ENCODE results near the gene LAMA3. TPM values are rescaled to one million over a fixed set of nuclear protein-coding genes. Genes with fewer than 3 reads are reported as not detected.

Gene LAMA3
- polyA plus RNA-seq, 1 donor: 48.8 TPM

DNA sequence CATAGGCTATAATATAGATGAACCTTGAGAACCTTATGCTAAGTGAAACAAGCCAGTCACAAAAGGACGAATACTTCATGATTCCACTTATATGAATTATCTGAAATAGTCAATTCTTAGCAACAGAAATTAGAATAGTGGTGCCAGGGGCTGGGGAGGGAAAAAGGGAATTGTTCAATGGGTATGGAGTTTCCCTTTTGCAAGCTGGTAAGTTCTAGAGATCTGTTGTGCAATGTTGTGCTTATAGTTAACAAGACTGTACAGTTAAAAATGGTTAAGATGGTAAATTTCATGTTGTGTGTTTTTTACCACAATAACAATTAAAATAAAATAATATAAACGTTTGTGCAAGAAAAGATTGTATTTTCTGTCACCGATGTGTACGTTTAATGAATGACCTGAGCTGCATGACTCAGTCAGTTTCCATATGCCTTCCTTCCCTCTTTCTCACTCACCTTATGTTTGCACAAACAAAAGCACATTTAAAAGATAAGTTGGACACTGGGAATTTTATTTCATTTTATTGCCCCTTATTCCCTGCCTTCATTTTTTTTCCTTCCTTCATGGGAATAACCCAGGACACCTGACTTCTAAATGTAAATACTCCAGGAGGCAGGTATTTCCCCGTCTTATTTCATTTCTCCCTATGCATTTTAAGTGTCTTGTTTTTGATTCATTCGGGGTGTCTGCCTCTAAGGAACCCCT, 181.6 kb downstream of the LAMA3 start:
- Histone ChIP-seq H3K27ac (ENCODE audit: low read length) (peak overlapping the region; percentile 80), H3K9me3 (ENCODE audit: control insufficient read depth, low read depth, low read length) (no peaks in the 10 kb centered on the region), H3K4me1 (ENCODE audit: control insufficient read depth, insufficient read depth, low read length) (peaks cover 27% of the 10 kb centered on the region), H3K27me3 (ENCODE audit: control insufficient read depth, insufficient read depth, low read length) (no peaks in the 10 kb centered on the region), H3K36me3 (ENCODE audit: control insufficient read depth, insufficient read depth, low read length) (no peaks in the 10 kb centered on the region), H3K4me3 (ENCODE audit: low read length) (no peak overlapping the region)
- 10% methylated on average over 4 of the region's 6 CpGs for WGBS (ENCODE audit: insufficient coverage, low lambda C conversion rate)
- DNase-seq: peak in 1 of 2 donors; percentile 78

DNA sequence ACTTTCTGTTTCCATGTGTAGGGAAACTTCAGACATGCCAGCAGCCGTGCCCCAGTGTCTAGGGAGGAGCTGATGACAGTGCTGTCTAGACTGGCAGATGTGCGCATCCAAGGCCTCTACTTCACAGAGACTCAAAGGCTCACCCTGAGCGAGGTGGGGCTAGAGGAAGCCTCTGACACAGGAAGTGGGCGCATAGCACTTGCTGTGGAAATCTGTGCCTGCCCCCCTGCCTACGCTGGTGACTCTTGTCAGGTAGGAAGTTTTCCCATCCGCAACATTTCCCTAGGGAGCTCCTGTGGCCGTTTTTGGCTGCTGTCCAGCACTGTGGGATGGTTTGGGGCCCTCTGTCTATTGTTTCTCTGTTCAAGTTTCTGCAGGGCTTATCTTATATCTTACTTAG, 182.2 kb downstream of the LAMA3 start:
- H3K9me3 ChIP-seq (ENCODE audit: control insufficient read depth, low read depth, low read length): no peaks in the 10 kb centered on the region
- H3K4me3 ChIP-seq (ENCODE audit: low read length): no peak overlapping the region
- peak in 1 of 2 donors; percentile 40 for DNase-seq
- H3K27me3 ChIP-seq (ENCODE audit: control insufficient read depth, insufficient read depth, low read length): no peaks in the 10 kb centered on the region
- peaks cover 27% of the 10 kb centered on the region for H3K4me1 ChIP-seq (ENCODE audit: control insufficient read depth, insufficient read depth, low read length)
- peak overlapping the region; percentile 80 for H3K27ac ChIP-seq (ENCODE audit: low read length)
- no CpG with 5 or more reads among the region's 7 CpGs for WGBS (ENCODE audit: insufficient coverage, low lambda C conversion rate)
- H3K36me3 ChIP-seq (ENCODE audit: control insufficient read depth, insufficient read depth, low read length): no peaks in the 10 kb centered on the region

DNA sequence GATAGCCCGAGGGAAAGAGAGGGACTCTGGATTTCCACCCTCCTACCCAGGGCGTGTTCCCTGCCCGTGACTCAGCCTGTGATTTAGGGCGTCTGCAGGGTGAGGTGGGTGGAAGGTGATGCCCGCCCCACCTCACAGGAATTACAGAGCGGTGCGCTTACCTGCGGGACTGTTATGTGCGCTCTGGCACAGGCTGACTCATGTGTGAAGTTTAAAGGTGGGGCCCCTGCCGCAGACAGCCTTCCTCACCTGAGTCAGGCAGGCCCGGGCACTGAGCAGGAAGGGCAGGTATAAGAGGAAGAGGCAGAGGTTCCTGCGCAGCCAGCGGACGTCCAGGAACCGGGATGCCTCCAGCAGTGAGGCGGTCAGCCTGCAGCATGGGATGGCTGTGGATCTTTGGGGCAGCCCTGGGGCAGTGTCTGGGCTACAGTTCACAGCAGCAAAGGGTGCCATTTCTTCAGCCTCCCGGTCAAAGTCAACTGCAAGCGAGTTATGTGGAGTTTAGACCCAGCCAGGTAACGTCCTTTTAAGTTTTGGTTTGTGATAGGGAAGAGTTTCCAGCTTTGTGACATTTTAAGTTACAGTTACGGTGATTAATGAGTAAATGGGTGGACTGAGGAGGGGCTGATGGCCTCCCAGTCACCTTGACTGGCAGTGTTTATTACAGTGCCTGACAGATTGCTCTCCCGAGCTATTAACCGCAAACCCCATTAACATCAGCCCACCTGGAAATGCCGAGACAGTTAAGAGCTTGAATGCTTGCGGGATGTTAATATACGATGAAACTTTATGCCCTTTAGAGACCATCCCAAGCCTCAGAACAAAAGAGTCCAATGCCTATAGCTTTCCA, 183.7 kb downstream of the LAMA3 start:
- Histone ChIP-seq H3K36me3 (ENCODE audit: control insufficient read depth, insufficient read depth, low read length) (no peaks in the 10 kb centered on the region), H3K27me3 (ENCODE audit: control insufficient read depth, insufficient read depth, low read length) (no peaks in the 10 kb centered on the region), H3K9me3 (ENCODE audit: control insufficient read depth, low read depth, low read length) (no peaks in the 10 kb centered on the region), H3K4me1 (ENCODE audit: control insufficient read depth, insufficient read depth, low read length) (peaks cover 27% of the 10 kb centered on the region), H3K4me3 (ENCODE audit: low read length) (peak overlapping the region; percentile 53), H3K27ac (ENCODE audit: low read length) (peak overlapping the region; percentile 85)
- WGBS (ENCODE audit: insufficient coverage, low lambda C conversion rate): no CpG with 5 or more reads among the region's 25 CpGs
- peak; percentile 87 to 95 for DNase-seq

- Histone ChIP-seq H3K27ac (ENCODE audit: low read length) (no peak overlapping the region), H3K27me3 (ENCODE audit: control insufficient read depth, insufficient read depth, low read length) (no peaks in the 10 kb centered on the region), H3K4me3 (ENCODE audit: low read length) (no peak overlapping the region), H3K9me3 (ENCODE audit: control insufficient read depth, low read depth, low read length) (no peaks in the 10 kb centered on the region), H3K4me1 (ENCODE audit: control insufficient read depth, insufficient read depth, low read length) (peaks cover 34% of the 10 kb centered on the region), H3K36me3 (ENCODE audit: control insufficient read depth, insufficient read depth, low read length) (peaks cover 5% of the 10 kb centered on the region)
- no peak for DNase-seq
- WGBS (ENCODE audit: insufficient coverage, low lambda C conversion rate): 70% methylated on average over 2 of the region's 11 CpGs
These were observed 187.0 kb downstream of the LAMA3 start for GRCh38 chr18:23875966-23876895.

- Histone ChIP-seq H3K27ac (ENCODE audit: low read length) (no peak overlapping the region), H3K27me3 (ENCODE audit: control insufficient read depth, insufficient read depth, low read length) (no peaks in the 10 kb centered on the region), H3K4me3 (ENCODE audit: low read length) (no peak overlapping the region), H3K36me3 (ENCODE audit: control insufficient read depth, insufficient read depth, low read length) (peaks cover 5% of the 10 kb centered on the region), H3K4me1 (ENCODE audit: control insufficient read depth, insufficient read depth, low read length) (peaks cover 30% of the 10 kb centered on the region), H3K9me3 (ENCODE audit: control insufficient read depth, low read depth, low read length) (no peaks in the 10 kb centered on the region)
- no CpG with 5 or more reads among the region's 7 CpGs for WGBS (ENCODE audit: insufficient coverage, low lambda C conversion rate)
- no peak for DNase-seq
These were observed 187.7 kb downstream of the LAMA3 start for GRCh38 chr18:23876921-23877320.

DNA sequence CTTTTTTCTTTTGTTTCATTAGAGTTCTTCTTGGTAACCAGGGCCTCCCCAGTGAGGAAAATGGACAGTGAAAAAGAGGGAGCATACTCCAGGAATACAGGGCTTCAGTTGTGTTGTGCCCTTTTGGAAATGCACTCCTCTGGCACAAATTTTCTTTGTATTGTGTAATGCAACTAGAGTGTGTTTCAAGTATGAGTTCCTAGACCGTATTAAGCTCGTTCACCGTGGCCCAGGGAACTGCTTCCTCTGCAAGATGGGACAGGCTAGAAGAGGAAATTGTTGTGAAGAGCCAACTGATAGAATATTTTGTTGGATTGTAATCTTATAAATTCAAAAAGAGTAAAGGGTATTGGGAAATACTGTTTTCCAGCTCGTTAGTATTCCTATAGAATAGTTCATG, 188.1 kb downstream of the LAMA3 start:
- Histone ChIP-seq H3K4me3 (ENCODE audit: low read length) (no peak overlapping the region), H3K27ac (ENCODE audit: low read length) (no peak overlapping the region), H3K9me3 (ENCODE audit: control insufficient read depth, low read depth, low read length) (no peaks in the 10 kb centered on the region), H3K4me1 (ENCODE audit: control insufficient read depth, insufficient read depth, low read length) (peaks cover 27% of the 10 kb centered on the region), H3K27me3 (ENCODE audit: control insufficient read depth, insufficient read depth, low read length) (no peaks in the 10 kb centered on the region), H3K36me3 (ENCODE audit: control insufficient read depth, insufficient read depth, low read length) (peaks cover 5% of the 10 kb centered on the region)
- 86% methylated on average over 1 of the region's 4 CpGs for WGBS (ENCODE audit: insufficient coverage, low lambda C conversion rate)
- DNase-seq: no peak

DNA sequence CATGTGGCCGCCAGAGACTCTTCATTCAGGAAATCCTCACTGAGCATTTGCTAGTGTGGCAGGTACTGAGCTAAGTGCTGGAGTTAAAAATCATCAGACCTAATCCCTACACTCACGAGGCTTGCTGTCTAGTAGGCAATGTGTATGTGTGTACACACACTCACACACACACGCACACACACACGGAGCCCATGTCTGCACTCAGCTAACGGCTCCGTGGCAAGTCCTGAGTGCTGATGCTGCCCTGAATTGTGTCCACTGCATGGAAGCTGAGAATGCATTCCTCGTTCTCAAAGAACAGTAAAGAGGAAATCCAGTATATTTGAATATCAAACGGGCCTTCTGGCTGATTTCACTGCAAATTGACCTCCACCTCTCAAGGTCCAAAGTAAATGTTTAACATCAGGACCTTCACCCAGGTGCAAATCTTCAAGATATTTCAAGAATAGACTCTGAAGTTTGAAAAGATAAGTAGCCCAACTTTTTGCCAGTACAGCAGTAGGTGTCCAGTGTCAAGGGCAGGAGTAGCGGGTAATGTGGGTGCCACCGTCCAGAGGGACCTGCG, 189.2 kb downstream of the LAMA3 start:
- 60% methylated on average over 1 of the region's 11 CpGs for WGBS (ENCODE audit: insufficient coverage, low lambda C conversion rate)
- Histone ChIP-seq H3K4me1 (ENCODE audit: control insufficient read depth, insufficient read depth, low read length) (peaks cover 24% of the 10 kb centered on the region), H3K27ac (ENCODE audit: low read length) (peak overlapping the region; percentile 27), H3K36me3 (ENCODE audit: control insufficient read depth, insufficient read depth, low read length) (peaks cover 5% of the 10 kb centered on the region), H3K27me3 (ENCODE audit: control insufficient read depth, insufficient read depth, low read length) (no peaks in the 10 kb centered on the region), H3K9me3 (ENCODE audit: control insufficient read depth, low read depth, low read length) (no peaks in the 10 kb centered on the region), H3K4me3 (ENCODE audit: low read length) (no peak overlapping the region)
- peak; percentile 47 to 56 for DNase-seq

GRCh38 chr18:23879126-23879525, 189.9 kb downstream of the LAMA3 start:
- Histone ChIP-seq H3K4me1 (ENCODE audit: control insufficient read depth, insufficient read depth, low read length) (peaks cover 21% of the 10 kb centered on the region), H3K27me3 (ENCODE audit: control insufficient read depth, insufficient read depth, low read length) (no peaks in the 10 kb centered on the region), H3K4me3 (ENCODE audit: low read length) (no peak overlapping the region), H3K9me3 (ENCODE audit: control insufficient read depth, low read depth, low read length) (no peaks in the 10 kb centered on the region), H3K36me3 (ENCODE audit: control insufficient read depth, insufficient read depth, low read length) (peaks cover 5% of the 10 kb centered on the region), H3K27ac (ENCODE audit: low read length) (no peak overlapping the region)
- no peak for DNase-seq
- 100% methylated on average over 1 of the region's 13 CpGs for WGBS (ENCODE audit: insufficient coverage, low lambda C conversion rate)

DNA sequence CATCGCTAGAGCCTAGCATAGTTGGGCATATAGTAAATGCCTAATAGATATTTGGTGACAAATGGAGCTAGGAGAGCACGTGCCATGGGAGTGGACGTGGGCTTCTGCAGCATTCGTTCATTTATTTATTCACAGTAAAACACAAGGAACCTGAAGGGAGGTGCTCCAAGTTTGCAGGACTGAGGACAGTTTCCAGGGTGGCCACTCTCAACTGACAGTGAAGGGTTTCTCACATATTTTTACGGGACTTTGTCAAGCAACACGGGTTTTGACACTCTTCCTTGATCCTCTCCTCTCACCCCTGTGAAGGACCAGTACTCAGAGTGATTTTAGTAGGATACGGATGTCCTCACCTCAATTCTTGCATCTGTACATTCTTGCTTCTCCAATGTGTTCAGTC, 190.3 kb downstream of the LAMA3 start:
- H3K27me3 ChIP-seq (ENCODE audit: control insufficient read depth, insufficient read depth, low read length): no peaks in the 10 kb centered on the region
- peaks cover 5% of the 10 kb centered on the region for H3K36me3 ChIP-seq (ENCODE audit: control insufficient read depth, insufficient read depth, low read length)
- no peak overlapping the region for H3K27ac ChIP-seq (ENCODE audit: low read length)
- no peak overlapping the region for H3K4me3 ChIP-seq (ENCODE audit: low read length)
- H3K4me1 ChIP-seq (ENCODE audit: control insufficient read depth, insufficient read depth, low read length): peaks cover 18% of the 10 kb centered on the region
- no peaks in the 10 kb centered on the region for H3K9me3 ChIP-seq (ENCODE audit: control insufficient read depth, low read depth, low read length)
- no peak for DNase-seq
- WGBS (ENCODE audit: insufficient coverage, low lambda C conversion rate): no CpG with 5 or more reads among the region's 7 CpGs

All from large intestine (tissue), 3 donors.